ENCODE results near the gene ADGRL2. TPM values are rescaled to one million over a fixed set of nuclear protein-coding genes. Genes with fewer than 3 reads are reported as not detected.

The ADGRL2 gene
- polyA plus RNA-seq, 1 donor, result 62.7 TPM

DNA sequence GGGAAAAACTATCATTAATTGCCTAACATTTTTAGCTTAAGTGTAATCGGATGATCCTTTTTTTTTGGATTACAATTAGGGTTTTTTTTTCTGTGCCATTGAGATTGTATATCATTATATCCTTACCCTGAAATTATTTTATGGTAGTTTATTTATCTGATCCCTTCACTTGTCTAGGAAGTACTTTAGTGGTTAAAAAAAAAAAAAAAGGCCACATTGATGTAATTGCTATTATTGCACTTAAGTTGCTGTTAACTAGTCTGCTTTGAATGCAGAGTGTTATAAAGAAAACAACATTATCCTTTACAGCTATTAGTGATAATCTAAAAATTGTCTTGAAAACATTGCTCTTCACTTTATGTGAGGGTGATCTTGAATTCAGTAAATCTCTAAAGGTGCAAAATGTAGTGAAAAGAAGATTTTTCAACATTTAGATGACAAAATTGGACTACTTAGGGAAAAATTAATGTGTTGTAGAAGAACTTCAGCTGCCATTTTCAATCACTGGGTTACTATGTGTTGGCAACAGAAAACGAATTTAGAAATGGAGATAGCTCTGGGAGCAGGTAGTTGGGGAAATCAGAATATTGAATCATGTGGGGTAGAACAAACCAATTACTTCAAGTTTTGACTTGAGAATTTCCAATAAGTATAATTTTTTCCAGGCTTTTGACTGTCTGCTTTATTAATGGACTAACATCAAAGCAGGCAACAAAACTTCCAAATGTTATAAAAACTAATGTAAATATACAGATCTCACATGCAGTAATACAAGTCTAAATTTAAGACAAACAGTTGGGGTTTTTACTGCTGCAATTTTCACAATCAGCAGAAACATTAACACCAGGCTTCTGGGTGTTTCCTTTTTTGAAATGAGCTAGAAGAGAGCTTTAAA, 5.0 kb downstream of the ADGRL2 start:
- DNase-seq (ENCODE audit: low read depth), result no peak

DNA sequence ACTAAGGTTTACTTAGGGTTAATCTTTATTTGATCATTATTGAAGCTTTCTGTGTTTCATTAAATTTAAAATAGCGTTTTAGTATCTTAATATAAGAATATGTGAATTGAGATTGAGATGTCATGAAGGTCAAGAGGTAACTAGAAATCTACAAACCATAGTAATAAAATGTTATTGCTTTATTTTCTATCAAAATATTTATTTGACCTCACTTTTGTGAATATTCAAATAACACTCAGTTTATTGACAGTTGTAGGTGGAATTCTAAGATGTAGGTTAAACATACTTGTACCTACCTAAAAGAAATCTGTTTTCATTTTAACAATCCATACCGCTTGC, 5.7 kb downstream of the ADGRL2 start:
- DNase-seq (ENCODE audit: low read depth), result no peak

DNA sequence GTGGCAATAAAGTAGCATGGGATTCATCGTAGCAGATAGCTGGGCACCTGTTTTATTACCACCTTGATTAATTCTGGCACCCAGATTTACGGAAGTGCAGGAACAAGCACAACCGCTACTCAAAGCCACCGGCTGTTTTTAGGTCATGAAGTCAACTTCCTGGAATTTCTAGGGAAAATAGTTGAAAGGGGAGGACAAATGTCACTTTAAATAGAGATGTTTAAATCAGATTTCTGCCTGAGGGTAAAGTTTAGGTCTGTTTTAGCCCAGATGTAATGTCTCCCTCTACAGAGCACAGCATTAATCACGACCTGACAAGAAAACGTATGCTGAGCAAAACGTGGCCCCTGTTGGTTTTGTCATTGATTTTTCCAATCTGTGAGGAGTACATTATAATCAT, 8.0 kb downstream of the ADGRL2 start:
- no peak for DNase-seq (ENCODE audit: low read depth)

DNA sequence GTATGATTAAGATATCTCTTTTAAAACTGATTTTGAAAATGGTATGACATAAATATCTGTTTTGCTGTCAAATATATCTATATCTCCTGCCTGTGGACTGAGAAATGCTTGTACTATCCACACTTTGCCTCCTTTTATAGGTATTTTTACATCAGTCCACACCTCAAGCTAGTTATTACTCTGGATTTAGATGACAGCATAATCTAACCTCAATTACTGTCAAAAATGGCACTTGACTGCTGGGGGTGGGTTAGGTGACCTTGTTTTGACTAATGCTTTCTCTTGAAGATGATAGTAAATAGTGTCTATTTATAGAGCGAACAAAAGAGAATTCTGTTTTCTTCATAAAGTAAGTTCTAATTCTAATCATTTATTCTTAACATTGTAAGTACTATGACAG, 9.1 kb downstream of the ADGRL2 start:
- no peak for DNase-seq (ENCODE audit: low read depth)

DNA sequence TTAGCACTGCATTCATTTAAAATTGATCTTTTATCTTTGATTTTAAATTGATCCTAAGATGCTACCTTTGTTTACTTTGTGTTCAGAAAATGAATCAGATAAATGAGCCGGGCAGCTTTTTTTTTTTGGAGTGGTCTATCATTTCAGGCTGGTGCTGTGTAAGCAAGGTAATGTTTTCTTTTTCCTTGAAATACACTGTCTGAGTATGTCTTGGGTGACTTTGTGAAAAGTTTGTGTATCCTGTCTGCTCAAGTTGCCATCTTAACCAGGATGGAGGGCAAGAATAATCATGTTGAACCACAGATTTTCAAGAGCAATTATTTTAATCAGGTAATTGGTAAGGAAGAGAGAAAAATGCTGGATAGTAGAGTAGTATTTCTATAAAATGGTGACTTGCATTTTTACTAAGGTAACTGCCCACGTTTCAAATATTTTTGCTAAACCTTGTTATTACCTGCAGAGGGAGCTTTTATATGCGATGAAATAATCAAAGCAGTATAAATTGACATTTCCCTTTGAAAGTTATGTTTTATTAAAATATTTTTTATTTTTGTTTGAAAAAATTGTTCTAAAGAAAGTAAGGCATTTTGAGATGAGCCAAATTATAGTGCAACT, 11.1 kb downstream of the ADGRL2 start:
- no peak for DNase-seq (ENCODE audit: low read depth)

DNA sequence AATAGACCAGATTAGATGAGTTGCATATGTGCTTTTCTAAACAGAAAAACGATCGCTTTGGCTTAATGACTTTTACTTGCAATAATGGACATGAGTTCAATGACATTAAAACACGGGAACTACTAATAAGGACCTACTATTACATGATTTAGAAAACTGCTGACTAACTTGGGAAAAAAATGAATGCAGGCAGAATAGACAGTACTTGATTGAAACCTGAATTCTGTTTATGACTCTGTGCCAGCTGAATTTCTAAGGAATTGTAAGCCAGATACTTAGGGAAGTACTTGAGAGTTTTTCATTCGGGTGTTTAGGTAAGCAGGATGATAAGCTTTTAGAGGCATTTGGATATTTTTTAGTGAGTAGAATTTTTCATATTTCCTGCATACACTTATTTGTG, 12.0 kb downstream of the ADGRL2 start:
- no peak for DNase-seq (ENCODE audit: low read depth)

DNA sequence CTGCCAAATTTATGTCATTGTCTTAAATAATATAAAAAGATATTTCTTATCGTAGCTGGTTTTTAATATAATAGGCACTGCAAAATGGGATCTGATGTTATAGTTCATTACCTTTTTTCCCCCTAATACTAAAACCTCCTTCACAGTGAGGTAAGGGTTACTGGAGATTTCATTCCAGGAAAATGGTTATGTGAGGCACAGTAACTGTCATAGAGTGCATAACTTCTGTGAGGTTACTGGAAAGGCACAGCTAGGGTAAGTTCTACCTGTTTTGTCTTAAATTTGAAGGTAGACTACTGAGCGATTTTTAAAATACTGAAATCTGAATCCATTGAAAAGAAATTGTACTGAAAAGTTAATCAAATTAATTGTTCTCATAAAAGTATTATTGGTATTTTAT, 13.0 kb downstream of the ADGRL2 start:
- no peak for DNase-seq (ENCODE audit: low read depth)

DNA sequence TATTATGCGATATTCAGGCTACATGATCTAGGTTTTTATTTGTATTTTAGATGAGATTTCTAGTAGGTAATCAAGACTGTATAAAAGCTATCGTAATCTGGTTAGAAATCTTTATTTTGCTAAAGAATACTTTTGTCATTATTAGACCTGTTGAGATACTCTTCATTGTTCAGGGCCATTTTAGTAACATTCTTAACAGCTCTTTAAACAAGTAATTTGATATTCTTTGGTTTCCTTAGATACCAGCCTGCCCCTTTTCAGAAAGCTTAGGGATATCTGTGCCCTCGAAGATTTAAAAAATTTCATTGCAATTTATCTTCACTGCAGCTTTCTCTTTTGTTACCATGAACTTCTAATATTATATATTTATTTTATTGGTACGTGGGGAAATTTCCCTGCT, 18.9 kb downstream of the ADGRL2 start:
- DNase-seq (ENCODE audit: low read depth), result no peak

DNA sequence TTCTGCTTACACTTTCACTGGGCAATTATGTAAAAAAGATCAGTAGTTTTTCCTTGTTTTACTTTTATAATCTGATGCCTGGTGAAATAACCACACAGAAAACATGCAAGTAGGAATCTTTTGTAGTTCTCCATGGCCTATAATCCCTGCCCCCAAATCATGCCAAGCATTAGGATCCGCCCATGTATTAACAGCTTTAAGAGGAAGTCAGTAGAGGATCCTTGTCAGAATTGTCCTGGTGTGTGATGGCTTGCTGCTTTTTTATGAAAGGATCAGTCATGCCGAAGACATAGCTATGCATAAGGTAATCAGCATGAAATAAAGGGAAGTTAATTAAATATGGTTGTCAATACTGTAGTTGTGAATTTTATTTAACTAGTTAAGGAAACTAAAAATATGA, 20.0 kb downstream of the ADGRL2 start:
- no peak for DNase-seq (ENCODE audit: low read depth)

DNA sequence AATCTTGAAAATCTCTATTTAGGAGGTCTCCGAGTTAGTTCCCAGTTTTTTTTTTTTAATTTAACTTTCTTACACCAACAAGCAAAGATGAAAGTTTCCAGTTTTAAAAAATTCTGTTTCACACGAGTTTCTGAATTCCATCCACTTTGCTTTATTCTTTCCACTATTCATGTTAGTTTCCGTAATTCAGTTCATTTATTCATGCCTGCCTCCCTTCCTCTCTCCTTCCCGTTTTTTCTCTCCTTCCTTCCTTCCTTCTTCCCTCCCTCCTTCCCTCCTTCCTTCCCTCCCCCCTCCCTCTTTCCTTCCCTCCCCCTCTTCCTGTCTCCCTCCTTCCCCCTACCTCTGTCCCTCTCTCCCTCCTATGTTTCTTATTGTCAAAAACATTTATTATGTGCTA, 22.3 kb downstream of the ADGRL2 start:
- DNase-seq (ENCODE audit: low read depth), result no peak

DNA sequence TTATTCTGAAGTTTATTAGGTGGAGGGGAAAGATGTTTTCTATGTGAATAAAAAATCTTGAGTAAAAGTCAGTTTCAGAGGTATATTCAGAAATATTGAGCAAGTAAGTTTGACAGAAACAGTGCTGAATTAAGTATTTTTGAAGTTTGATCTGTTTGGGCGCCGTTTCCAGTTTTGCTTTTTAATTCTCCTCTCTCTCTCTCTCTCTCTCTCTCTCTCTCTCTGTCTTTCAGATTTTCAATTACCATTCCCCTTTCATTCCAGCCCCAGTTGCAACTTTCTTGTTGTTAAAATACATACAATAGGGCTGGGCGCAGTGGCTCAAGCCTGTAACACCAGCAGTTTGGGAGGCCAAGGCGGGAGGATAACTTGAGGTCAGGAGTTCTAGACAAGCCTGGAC, 24.0 kb downstream of the ADGRL2 start:
- DNase-seq (ENCODE audit: low read depth), result no peak

DNA sequence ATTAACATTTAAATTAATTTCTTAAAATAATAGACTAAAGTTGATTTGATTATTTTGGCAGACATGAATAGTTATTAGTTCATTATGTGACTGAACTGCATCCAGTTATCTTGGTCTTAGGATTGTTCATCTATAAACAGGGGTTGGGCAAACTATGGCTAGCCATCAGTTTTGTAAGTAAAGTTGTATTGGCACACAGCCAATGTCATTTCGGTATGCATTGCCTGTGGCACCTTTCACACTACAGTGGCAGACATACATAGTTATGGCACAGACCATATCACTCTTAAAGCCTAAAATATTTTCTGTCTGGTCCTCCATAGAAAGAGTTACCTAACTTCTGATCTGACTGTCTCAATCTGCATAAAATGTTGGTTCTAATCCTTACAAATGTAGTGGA, 27.2 kb downstream of the ADGRL2 start:
- DNase-seq (ENCODE audit: low read depth), result no peak

DNA sequence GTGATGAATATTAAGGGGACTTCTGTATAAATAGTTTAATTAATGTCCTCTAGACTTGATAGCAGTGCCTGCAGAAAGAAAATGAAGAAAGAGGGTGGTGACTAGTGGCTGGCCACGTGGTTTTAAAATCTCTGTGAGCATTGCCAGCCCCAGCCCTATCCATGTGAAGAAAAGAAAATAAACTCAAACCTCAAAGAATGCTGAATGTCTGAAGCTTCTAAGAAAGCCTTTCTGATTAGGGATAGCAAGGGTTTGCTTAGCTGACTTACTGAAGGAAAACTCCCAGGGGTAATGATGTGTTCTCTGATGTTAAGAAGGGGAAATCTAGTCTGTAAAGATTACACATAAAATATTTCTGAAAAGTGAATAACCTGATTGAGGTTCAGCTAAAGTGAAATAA, 31.8 kb downstream of the ADGRL2 start:
- no peak for DNase-seq (ENCODE audit: low read depth)

DNA sequence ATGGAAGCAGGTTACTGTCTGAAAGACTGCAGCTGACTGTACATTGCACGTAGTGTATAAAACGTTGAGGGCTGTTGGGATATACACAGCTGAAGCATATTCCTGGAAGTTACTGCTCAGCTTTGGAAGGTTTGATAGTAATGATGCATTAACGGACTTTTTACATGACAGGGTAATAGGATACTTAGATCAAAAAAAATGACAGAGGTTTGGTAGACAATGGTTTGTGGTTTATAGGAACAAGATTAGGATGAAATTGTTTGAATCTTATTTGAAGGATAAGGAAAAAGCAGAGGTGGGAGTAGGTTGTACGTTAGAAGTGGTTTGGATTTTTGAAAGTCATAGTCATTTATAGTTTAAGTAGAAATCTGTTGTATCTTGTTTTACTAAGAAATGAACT, 33.0 kb downstream of the ADGRL2 start:
- no peak for DNase-seq (ENCODE audit: low read depth)

DNA sequence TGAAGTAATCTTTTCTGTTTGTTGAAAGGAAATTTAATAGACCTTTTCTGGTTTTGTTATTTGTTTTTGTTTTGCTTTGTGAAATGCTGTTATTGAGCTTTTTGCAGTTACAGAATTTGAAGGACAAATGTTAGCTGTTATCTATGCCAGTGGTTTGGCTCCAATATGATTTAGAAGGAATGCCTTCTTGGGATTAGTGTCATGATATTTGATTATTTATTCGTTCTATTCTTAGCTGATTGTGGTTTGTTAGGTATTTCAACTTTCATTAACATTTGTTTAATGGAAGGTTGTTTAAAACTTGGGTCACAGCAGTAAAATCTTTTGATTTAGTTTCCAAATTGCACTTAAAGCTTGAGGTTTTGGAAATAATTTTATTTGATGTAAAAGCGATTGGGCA, 33.5 kb downstream of the ADGRL2 start:
- no peak for DNase-seq (ENCODE audit: low read depth)

DNA sequence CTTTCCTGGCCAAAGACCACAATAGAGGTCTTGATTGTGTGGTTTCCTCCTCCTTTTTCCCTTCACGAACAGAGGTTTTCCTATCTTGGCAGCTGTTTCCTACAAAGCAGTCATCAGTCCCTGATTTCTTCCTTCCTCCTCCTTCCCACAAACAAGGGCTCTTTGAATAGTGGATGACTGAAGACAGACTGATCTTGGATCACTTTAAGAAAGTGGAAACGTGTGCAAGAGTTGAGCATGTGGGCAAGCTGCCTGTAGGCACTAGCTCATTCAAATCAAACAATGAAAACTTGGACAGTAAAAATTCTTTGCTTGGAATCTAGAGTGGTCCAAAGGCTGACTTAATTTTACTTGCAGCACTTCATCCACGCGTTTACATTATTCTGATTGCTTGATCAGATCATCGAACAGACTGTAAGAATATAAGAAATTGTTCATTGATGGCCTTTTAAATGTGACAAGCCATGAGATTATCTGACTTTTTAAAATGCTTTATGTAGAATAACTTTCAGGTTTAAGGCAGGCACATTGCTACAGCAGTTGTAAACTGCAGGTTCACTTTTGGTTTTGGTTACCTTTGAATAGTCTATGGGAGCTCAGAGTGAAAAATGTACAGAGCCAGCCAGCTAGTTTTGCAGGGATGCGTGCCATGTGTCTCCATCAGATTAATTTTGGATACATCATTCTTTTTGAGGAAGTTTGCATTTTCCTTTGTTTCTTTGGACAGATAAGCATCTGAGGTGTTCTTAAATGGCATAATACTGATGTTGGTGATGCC, 34.4 kb downstream of the ADGRL2 start:
- DNase-seq (ENCODE audit: low read depth), result peak; percentile 35

DNA sequence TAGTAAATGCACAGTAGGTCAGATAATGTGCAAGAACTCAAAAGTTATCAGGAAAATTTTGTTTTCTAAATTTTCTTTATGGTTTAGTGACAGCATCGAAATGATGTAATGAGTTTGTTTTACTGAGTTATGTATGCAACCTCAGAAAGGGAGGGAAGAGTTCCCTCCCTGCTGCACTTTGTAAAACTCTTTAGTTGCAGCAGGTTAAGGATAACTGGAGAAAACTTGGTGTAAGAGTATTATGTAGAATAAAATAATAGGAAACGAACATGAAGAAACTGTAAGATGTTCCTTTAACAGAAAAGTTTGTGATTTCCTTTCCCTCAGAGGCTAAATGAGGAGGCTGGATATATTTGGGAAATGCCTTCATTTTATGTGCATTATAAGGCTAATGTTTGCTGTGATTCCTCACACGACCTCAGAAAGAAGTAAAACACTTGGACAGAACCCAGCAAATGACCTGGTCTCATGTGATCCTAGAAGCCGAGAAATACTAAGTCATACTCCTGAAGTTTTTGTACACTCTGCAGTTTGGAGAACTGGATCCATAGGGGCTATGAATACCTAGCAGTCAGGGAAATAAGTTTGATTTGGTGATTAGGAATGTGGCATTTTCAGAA, 35.4 kb downstream of the ADGRL2 start:
- DNase-seq (ENCODE audit: low read depth), result no peak

DNA sequence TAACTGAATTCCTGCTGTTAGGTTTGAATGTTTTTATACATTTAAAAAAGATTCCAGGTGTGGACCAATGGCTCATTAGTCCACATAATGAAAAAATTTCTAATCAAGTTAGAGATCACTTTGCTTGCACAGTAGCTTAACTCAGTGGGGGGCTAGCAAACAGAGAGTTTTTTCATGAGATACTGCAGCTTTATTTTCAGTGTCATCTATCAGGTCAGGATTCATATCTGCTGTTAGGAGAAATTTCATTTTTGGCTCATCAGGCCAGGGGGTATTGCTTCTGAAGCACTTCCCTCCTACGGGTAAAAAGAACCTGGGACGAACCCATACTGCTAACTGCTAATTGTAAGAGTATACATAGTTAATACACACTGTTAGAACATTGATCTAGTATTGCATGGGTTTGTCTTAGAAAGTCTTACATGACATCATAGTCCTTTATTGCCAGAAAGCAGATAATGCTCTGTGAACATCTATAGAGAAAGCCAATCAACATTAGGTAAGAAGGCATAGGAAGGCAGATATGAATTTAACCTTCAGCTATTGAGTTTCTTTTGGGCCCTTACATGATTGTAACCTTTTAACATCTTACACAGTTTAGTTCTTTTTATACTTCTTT, 38.0 kb downstream of the ADGRL2 start:
- DNase-seq (ENCODE audit: low read depth), result no peak

DNA sequence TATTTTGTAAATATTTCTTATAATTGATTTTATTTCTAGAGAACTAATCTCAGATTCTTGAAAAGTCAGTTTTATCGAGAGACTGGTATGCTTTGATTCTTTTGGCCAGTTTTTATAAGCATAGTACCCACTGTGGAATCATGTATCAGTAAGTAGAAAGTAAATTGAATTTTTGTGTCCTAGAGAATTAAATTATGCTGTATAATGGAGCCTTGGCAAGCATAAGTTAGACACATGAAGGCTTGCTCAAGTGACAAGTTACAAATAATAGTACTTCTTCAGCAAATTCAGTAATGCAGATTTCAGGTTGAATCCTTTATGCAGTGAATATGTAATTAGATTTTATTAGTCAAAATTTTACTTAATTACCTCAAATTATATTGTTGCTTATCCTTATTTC, 40.1 kb downstream of the ADGRL2 start:
- no peak for DNase-seq (ENCODE audit: low read depth)

DNA sequence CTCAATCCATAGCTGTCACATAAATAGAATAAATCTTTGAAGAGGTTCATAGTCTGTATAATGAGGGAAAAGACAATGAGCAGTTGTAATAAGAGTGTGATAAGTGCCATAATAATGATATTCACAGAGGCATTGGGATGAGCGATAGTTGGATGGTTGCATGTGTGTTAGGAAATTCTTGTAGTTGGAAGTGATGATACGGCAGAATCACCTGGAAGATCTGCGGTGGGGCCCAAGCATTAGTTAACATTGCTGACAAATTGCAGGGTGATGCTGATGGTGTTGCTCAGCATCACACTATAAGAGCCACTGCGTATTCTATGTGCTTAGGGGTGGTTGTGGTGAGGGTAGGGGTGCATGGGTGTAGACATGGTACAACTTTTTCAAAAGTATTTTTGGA, 41.1 kb downstream of the ADGRL2 start:
- no peak for DNase-seq (ENCODE audit: low read depth)

DNA sequence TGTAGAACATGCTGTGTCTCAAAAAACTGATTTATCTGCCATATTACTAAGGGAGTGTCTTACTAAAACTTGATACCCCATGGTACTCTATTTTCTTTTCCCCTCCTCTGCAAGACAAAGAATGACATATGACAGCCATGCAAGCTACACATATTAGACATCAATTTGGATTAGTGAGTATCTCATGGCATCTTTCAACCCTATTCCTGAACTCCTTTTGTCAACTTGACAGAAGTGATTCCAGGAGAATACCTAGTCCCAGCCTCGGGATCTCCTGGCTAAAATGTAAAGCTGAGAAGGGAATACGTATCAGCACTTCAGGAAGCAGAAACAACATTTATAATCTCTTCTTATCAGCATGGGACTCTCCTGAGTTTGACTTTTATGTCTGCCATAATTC, 43.7 kb downstream of the ADGRL2 start:
- DNase-seq (ENCODE audit: low read depth), result no peak

DNA sequence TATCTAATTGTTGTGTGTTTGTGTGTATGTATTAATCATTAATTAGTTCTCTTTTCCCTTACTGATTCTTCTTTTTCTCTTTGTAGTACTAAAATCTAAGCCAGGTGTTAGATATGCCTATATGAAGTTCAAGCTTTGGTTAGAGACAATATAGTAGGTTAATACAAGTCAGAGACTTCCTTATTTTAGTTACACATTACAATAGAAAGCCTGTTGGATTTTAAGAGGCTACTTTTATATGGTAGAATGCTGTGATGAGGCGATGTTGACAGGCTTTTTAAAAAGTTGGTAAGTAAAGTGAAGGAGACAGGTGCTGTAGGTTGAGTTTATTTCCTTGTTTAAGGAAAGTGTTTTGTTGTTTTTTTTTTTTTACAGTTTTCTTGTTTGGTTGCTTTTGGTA, 45.9 kb downstream of the ADGRL2 start:
- DNase-seq (ENCODE audit: low read depth), result no peak

Measured in forelimb muscle (tissue), 1 donor.